A549 treated with CpdA at 1 μM for 4 hours (cell line): ENCODE results near the gene LBX2. TPM values are rescaled to one million over a fixed set of nuclear protein-coding genes. Genes with fewer than 3 reads are reported as not detected.

Experiments used
- total RNA-seq: library from RNA; stranded (reverse); fragments of 200-300 nt; extraction: Qiagen RNA extraction; gene quantifications from 5 replicates; pipeline ENCODE4 v1.2.3, GENCODE V29; 2022; ENCODE audit warnings: low read depth

LBX2 gene, protein sequence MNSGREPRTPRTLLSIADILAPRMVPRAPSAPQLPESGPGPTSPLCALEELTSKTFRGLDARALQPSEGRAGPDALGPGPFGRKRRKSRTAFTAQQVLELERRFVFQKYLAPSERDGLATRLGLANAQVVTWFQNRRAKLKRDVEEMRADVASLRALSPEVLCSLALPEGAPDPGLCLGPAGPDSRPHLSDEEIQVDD
- 3.0 to 4.0 TPM (median 3.5 TPM) in 5 replicates for total RNA-seq

DNA sequence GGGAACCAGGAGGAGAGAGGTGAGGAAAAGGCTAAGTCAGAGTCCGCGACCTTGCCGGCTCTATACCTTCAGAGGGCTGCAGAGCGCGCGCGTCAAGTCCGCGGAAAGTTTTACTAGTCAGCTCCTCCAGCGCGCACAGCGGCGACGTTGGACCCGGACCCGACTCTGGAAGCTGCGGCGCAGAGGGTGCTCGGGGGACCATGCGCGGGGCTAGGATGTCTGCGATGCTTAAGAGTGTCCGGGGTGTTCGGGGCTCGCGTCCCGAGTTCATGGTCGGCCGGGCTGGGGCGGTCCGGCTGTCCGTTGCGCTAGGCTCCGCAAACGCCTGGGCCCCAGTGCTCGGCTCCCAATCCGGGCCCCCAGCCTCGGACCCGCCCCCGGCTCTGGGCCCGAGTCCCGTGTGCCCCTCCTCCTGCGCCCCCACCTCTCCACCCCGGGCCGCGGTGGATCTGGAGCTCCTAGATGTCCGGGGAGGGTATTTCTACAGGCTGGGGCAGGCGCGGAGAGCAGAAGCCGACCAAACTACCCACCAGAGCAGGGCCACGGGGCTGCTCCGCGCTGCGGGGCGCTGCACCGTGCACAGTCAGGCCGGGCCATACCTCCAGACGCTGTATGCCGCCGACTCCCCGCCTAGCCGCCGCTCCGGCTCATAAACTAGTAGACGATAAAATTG, at the start of gene LBX2:
TSS of gene LBX2 (minus strand) at position 337 of the 673 bp plus-strand sequence. CDS start at position 271, 66 bp downstream.

DNA sequence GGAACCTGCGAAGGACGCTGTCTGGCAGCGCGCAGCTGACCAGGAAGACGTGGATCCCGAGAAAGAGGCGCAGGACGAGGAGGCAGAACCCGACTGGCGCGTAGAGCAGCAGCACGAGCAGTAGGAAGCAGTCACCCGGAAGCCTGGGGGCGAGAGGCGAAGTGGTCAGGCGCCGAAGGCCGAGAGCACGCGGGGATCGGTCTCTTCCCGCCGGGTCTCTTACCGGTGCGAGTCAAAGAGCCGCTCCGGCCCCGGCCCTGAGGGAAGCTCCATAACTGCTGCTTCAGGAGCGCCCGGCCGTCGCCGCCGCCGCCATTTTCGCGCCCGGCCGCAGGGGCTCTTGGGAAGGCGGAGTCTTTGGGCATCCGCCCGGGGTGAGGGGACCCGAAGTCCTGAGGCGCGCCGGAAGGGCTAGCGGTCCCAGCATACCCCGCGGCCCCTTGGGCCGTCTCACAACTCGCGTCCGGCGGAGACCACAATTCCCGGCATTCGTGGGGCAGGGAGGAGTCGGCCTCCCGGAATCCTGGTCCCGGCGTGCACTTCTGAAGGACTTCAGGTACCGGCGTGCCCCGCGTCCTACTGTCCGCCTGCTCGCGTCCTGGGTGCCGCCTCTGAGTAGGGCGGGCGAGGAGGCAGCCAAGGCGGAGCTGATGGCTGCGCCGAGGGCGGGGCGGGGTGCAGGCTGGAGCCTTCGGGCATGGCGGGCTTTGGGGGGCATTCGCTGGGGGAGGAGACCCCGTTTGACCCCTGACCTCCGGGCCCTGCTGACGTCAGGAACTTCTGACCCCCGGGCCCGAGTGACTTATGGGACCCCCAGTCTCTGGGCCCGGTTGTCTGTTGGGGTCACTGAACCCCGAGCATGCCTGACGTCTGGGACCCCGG, 30.2 kb upstream of the LBX2 start, which contains the start of the genes AUP1 and HTRA2:
TSS of gene AUP1 (minus strand) at position 350 of the 882 bp plus-strand sequence. CDS start at position 273, 77 bp downstream.
TSS of gene HTRA2 (plus strand) at position 577 of the 882 bp plus-strand sequence. CDS start at position 651, 74 bp downstream.

DNA sequence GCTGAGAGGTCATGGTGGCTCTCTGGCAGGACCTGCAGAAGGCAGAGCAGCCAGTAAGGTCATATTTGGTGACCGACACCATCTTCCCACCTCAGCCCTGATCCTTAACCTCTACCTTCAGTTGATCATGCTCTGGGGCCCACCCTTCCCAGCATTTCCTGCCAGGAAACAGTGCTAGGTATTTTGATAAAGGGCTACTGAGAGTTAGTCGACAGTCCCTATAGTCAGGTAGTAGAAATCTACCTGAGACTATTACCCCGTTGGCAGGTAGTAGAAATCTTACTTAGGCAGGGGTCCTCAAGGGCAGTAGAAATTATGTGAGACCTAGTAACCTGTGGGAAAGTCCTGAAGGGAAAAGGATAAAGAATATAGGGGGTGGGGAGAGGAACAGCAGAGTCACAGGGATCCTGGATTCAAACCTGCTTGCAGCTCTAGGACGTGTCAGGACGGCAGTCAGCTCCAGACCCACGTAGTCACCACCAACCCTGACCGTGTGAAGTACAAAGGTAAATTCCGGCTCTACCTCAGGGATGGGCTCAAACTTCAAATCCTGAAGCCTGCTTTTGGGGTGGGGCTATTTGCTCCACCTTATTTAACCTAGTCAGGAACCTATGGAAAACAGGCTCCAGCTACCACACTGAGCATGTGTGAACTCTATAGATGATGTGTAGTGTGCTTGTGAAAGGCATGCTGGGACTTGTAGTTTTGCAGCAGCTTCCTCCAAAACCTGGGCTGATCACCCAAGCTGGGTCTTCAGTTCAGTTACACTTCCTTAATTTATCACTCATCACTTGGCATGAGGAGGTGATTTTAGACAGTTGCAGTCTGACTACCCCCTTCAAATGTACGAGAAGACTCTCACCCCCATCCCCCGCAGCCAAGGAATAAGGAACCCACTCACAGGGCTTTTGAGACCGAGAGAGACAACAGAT, 26.6 kb upstream of the LBX2 start, which contains the start of gene DQX1:
TSS of gene DQX1 (minus strand) at position 515 of the 932 bp plus-strand sequence. CDS start at position 13, 502 bp downstream.

DNA sequence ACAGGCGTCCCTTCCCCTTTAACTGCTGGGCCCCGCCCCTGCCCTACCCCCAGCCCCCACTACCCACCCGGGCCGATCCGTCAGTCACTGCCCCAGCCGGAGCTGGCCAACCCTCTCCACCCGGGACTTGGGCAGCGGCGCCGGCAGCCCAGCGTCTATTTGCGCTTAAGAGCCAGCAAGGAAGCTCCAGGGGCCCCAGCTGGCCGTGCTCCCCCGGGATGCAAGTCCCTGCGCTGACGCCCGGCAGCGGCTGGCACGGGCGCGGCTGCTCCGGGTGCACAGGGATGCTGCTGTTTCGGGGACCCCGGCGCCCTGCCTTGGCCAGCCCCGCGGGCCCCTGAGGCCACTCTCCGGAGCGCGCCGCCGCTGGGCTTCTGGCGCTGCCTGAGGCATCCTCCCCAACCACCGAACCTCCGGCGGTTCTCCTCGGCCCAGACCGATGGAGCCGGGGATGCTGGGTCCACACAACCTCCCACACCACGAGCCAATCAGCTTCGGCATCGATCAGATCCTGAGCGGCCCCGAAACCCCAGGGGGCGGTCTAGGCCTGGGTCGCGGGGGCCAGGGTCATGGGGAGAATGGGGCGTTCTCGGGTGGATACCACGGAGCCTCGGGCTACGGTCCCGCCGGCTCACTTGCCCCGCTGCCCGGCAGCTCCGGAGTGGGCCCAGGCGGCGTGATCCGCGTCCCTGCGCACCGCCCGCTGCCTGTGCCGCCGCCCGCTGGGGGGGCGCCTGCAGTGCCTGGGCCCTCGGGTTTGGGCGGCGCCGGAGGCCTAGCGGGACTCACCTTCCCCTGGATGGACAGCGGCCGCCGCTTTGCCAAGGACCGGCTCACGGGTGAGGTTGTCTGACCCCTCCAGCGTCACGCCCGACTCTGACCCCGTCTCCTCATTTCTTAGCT, 15.2 kb upstream of the LBX2 start, which contains the start of gene TLX2:
TSS of gene TLX2 (plus strand) at position 83 of the 903 bp plus-strand sequence. CDS start at position 440, 357 bp downstream.

DNA sequence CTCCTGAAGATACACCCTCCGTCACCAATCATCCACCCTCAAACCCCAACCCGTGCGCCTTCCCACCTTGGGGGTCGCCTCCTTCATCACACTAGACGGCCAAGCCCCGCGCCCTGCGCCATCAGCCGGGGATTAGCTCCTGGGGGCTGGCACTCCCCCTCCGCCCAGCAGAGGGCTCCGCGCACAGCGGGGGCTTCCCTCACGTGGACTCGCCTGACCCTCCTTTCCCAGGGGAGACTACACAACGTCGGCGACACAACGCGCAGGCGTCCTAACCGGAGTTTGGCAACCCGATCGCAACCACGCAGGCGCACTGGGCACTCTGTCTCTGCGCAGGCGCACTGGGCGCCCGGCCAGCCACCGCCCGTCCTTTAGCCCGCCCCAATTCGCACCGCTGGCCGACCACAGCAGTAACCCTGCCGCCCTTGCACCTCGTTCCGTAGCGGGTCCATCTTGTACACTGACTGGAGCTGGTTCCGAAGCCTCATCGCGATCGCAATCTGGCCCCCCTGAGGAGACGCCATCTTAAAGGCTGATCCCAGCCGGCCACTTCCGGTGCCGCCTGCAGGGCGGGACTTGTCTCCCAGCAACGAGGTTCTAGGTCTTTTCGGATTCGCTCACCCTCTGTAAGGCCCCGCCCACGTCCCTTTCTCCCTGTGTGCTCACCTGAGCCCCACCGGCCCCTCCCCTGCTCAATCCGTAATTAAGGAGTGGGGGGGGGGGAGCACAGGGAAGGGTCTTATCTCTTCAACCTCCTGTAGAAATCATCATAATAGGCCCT, 7.9 kb upstream of the LBX2 start, which contains the start of gene PCGF1:
TSS of gene PCGF1 (minus strand) at position 551 of the 781 bp plus-strand sequence. CDS start at position 524, 27 bp downstream.

DNA sequence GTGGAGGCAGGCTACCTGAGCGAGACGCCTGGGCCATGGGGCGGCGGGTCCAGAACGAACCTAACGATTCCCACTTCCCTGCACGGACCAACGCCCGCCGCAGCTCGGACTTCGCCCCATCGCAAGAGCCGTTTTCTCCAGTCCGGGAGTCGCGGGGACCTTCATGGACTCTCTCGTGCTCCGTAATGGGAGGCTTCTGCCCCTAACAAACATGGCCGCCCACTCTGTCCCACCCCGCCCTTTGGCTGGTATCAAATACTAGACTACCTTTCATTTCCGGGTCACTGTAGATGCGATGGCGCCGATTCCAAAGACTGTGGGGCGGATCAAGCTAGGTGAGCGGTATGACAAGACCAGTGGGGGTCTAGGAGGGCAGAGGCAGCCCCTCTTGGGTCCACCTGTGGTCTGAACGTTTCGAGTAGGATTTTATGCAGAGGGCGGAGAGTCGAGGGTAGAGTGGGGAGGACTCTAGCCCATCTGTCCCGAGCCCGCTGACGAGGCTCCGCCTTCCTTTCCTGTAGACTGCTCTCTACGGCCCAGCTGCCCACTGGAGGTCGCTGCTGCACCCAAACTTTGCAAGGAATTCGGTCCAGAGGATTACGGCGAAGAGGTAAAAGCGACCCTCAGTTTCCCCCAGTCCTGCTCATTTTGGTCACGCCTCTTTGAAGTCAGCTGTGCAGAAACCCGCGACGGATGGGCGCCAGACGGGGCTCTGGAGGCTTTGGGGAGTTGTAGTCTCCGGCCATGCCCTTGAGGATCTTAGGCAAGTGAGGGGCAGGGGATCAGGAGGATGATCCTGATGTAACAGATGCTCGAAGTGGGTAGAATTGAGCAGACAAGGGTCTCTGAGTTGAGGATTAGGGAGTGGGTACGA, 16.4 kb downstream of the LBX2 start, which contains the start of the genes CCDC142 and TTC31:
TSS of gene CCDC142 (minus strand) at position 198 of the 874 bp plus-strand sequence. CDS start at position 37, 161 bp downstream.
TSS of gene TTC31 (plus strand) at position 281 of the 874 bp plus-strand sequence. CDS start at position 296, 15 bp downstream.

DNA sequence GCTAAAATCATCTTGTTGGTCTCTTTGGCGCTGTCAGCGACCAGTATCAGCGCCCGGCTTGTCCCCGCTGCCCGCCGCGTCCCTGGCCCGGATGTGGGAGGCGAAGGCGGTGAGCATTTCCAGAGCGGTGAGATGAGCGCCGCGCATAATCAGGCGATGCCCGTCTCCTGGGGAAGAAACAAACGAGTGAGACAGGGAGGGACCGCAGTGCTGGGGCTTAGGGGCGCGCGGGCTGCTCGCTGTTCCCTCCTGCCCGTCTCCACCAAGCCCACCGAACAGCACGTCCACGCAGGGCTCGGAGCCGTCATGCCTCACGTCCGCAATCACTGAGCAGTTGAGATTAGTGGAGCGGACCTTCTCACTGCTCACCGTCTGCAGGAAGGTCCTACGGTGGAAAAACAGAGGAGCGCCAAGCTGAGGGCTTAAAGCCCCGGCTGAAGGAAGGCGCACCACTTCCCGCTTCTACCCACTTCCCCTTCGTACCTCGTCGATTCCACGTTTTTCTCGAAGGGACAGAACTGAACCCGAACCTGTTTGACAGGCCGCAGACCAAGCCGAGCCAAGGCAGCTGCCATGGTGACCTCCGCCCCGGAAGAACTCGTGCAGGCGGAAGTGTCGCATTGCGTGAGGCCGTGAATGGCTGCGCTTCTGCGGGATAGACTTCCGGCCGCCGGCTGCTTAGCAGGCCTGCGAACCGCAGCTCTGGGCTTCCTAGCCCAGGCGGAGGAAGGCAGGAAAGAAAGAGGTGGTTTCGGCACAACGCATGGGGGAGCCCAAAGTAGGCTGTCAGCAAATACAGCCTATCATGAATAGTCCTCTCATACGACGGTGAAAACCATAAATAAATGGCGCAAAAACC, 27.1 kb downstream of the LBX2 start, which contains the start of gene MRPL53:
TSS of gene MRPL53 (minus strand) at position 595 of the 859 bp plus-strand sequence. CDS start at position 575, 20 bp downstream.

DNA sequence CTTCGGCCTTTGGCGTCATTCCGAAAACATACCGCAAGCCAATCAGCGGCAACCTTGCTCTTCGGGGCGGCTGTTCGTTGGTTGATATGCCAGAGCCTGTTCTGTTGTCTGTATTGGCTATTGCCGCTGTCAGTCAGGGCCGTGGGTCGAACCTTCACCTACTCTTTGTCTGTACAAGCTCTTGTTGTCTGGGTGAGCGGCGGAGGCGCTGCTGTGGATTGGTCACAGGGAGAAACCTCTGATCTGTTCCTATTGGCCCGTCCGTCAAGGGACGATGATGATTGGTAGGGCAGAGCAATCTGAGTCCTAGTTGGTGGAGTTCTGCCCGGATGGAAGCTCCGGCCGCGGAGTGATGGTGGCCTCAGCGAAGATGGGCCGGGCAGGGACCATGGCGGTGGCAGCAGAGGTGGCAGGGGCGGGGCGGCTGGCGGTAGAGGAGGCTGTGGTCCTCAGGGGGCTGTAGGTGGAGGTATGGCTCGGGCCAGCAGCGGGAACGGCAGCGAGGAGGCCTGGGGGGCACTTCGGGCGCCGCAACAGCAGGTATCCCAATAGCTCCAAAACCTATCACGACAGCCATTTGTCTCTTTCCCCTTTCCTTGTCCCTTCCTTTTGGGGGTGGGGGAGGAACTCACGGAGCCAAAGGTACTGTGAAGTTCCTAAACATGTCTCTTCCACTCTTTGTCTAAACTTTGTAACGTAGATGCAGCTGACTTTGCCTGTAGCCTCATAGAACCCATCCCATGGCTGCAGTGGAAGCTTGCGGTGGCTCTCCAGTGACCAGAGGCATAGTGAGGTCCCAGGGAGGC, 41.1 kb downstream of the LBX2 start, which contains the start of gene WBP1:
TSS of gene WBP1 (plus strand) at position 307 of the 806 bp plus-strand sequence. CDS start at position 472, 165 bp downstream.

DNA sequence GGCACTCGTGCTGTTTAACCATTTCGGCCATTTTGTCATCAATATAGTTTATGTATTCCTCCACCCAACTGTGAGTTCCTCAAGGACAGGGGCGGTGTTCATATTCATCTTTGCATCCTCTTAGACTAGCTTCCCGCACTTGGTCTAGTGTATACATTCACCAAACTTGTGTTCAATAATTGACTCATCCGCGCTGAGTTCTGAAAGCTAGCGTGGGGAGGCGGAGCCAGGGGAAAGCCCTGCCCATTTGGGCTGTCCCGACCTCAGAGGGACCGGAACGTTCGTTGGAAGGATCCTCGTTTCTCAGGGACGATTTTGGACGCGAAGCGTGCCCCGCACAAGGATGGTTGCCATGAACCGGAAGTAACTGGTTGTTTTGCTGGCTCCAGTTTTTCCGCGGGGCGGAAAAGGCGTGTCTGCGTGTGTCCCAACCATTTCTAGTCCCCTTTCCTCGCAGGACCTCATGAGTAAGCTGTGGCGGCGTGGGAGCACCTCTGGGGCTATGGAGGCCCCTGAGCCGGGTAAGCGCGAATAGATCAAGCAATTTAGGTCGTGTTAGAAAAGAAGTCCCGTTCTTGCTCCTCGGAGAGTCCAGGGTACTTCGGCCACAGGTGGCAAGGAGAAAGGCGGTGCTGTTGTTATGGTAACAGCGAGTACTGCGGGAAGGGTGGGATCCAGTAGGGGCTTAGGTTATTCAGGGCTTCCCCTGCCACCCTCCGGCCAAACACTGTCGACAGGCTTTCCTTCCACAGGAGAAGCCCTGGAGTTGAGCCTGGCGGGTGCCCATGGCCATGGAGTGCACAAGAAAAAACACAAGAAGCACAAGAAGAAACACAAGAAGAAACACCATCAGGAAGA, 44.5 kb downstream of the LBX2 start, which contains the start of gene INO80B:
TSS of gene INO80B (plus strand) at position 434 of the 858 bp plus-strand sequence. CDS start at position 464, 30 bp downstream.

Other genes with a start within 250 kb of the LBX2 start
- gene SLC4A5, start 156.2 kb downstream of the LBX2 start, total RNA-seq, result 0.14 to 0.40 TPM (median 0.21 TPM) in 5 replicates
- gene DCTN1, start 119.3 kb downstream of the LBX2 start, total RNA-seq, result 101 to 149 TPM (median 140 TPM) in 5 replicates
- 2.8 to 4.7 TPM (median 3.5 TPM) in 5 replicates for gene C2orf81, start 78.0 kb downstream of the LBX2 start, total RNA-seq
- gene WDR54, start 77.9 kb downstream of the LBX2 start, total RNA-seq, result 72.5 to 92.0 TPM (median 82.3 TPM) in 5 replicates
- 19.2 to 26.3 TPM (median 21.2 TPM) in 5 replicates for gene RTKN, start 57.7 kb downstream of the LBX2 start, total RNA-seq
- gene INO80B, start 44.5 kb downstream of the LBX2 start, total RNA-seq, result 52.2 to 58.2 TPM (median 54.4 TPM) in 5 replicates
- gene WBP1, start 41.2 kb downstream of the LBX2 start, total RNA-seq, result 51.5 to 88.6 TPM (median 83.1 TPM) in 5 replicates
- gene MOGS, start 34.2 kb downstream of the LBX2 start, total RNA-seq, result 40.8 to 55.0 TPM (median 49.5 TPM) in 5 replicates
- 99.0 to 157 TPM (median 138 TPM) in 5 replicates for gene MRPL53, start 26.9 kb downstream of the LBX2 start, total RNA-seq
- gene CCDC142, start 16.6 kb downstream of the LBX2 start, total RNA-seq, result 12.3 to 16.8 TPM (median 15.4 TPM) in 5 replicates
- gene TTC31, start 16.5 kb downstream of the LBX2 start, total RNA-seq, result 15.1 to 18.4 TPM (median 15.3 TPM) in 5 replicates
- 33.4 to 36.3 TPM (median 35.3 TPM) in 5 replicates for gene PCGF1, start 8.1 kb upstream of the LBX2 start, total RNA-seq
- 0.12 to 0.54 TPM (median 0.29 TPM) in 5 replicates for gene TLX2, start 14.8 kb upstream of the LBX2 start, total RNA-seq
- 0.09 to 0.22 TPM (median 0.13 TPM) in 5 replicates for gene DQX1, start 26.6 kb upstream of the LBX2 start, total RNA-seq
- 194 to 263 TPM (median 246 TPM) in 5 replicates for gene AUP1, start 30.1 kb upstream of the LBX2 start, total RNA-seq
- 32.0 to 46.8 TPM (median 42.8 TPM) in 5 replicates for gene HTRA2, start 30.3 kb upstream of the LBX2 start, total RNA-seq
- 0.32 to 0.65 TPM (median 0.45 TPM) in 5 replicates for gene LOXL3, start 54.3 kb upstream of the LBX2 start, total RNA-seq
- 3.5 to 5.9 TPM (median 4.2 TPM) in 5 replicates for gene DOK1, start 55.1 kb upstream of the LBX2 start, total RNA-seq
- gene M1AP, start 148.7 kb upstream of the LBX2 start, total RNA-seq, result not detected in 5 replicates
- gene SEMA4F, start 154.6 kb upstream of the LBX2 start, total RNA-seq, result 8.8 to 11.7 TPM (median 9.6 TPM) in 5 replicates